HepG2 (cell line): Measurements from ENCODE around the gene ASPHD1. TPM values are rescaled to one million over a fixed set of nuclear protein-coding genes. Genes with fewer than 3 reads are reported as not detected.
A peak's percentile ranks its signal among the peaks of the same experiment; 100 is the strongest.

Experiments
- CEBPG ChIP-seq: IDR thresholded peaks from 2 replicates; pipeline ENCODE4 v1.6.1; 2016
- ESRRA ChIP-seq: sonication (generic); formaldehyde crosslinking; IDR thresholded peaks from 2 replicates; pipeline ENCODE4 v1.5.1; 2020; ENCODE audit warnings: mild to moderate bottlenecking, low read depth, missing genetic modification reagents
- HNF4G ChIP-seq, 2 experiments: sonication (generic) in 1 of 2; formaldehyde crosslinking in 1 of 2; IDR thresholded peaks; 2 replicates each; pipeline versions ENCODE4 v1.4.0 to v1.6.1; 2011 to 2020; ENCODE audit warnings: borderline replicate concordance in 2 of 2, low read depth in 2 of 2, mild to moderate bottlenecking in 2 of 2, low read length in 1 of 2, missing genetic modification reagents in 1 of 2, moderate library complexity in 1 of 2
- MAF1 ChIP-seq: sonication (generic); formaldehyde crosslinking; IDR thresholded peaks from 2 replicates; pipeline ENCODE4 v1.5.0; 2020; ENCODE audit warnings: missing genetic modification reagents, borderline replicate concordance
- MIER2 ChIP-seq: IDR thresholded peaks from 2 replicates; pipeline ENCODE4 v1.6.1; 2016; ENCODE audit warnings: missing biosample characterization, missing genetic modification reagents
- NR2F2 ChIP-seq: IDR thresholded peaks from 2 replicates; pipeline ENCODE4 v1.6.1; 2012; ENCODE audit warnings: low read depth, inconsistent platforms, borderline replicate concordance
- PTBP1 ChIP-seq: fragments of 200-400 bp; formaldehyde crosslinking; IDR thresholded peaks from 2 replicates; pipeline ENCODE4 v1.6.1; 2018; ENCODE audit warnings: low read length, low read depth; ENCODE audit not compliant: poor library complexity, severe bottlenecking
- SMAD9 ChIP-seq: sonication (generic); formaldehyde crosslinking; IDR thresholded peaks from 2 replicates; pipeline ENCODE4 v1.5.1; 2020; ENCODE audit warnings: mild to moderate bottlenecking, missing genetic modification reagents
- SRSF1 ChIP-seq: fragments of 200-400 bp; formaldehyde crosslinking; optimal IDR thresholded peaks from 2 replicates; pipeline ENCODE3; 2017; ENCODE audit warnings: mild to moderate bottlenecking, low read depth, low read length, moderate library complexity
- ZBTB21 ChIP-seq: sonication (generic); formaldehyde crosslinking; IDR thresholded peaks from 2 replicates; pipeline ENCODE4 v1.4.0; 2020; ENCODE audit warnings: missing genetic modification reagents
- ZNF136 ChIP-seq: sonication (generic); formaldehyde crosslinking; IDR thresholded peaks from 2 replicates; pipeline ENCODE4 v1.8.1; 2022; ENCODE audit warnings: low read depth, mild to moderate bottlenecking, moderate library complexity, missing genetic modification reagents
- ZNF260 ChIP-seq: sonication (generic); formaldehyde crosslinking; IDR thresholded peaks from 2 replicates; pipeline ENCODE4 v1.4.0; 2020; ENCODE audit warnings: missing genetic modification reagents, low read depth, mild to moderate bottlenecking, borderline replicate concordance
- ZNF543 ChIP-seq: sonication (generic); formaldehyde crosslinking; IDR thresholded peaks from 2 replicates; pipeline ENCODE4 v1.4.0; 2020; ENCODE audit warnings: mild to moderate bottlenecking, missing genetic modification reagents
- ZNF569 ChIP-seq: sonication (generic); formaldehyde crosslinking; IDR thresholded peaks from 2 replicates; pipeline ENCODE4 v1.5.0; 2020; ENCODE audit warnings: mild to moderate bottlenecking, missing genetic modification reagents, moderate library complexity, borderline replicate concordance
- ZNF598 ChIP-seq: sonication (generic); formaldehyde crosslinking; IDR thresholded peaks from 2 replicates; pipeline ENCODE4 v1.5.1; 2020; ENCODE audit warnings: mild to moderate bottlenecking, missing genetic modification reagents, borderline replicate concordance
- ZNF850 ChIP-seq: sonication (generic); formaldehyde crosslinking; conservative IDR thresholded peaks from 2 replicates; pipeline ENCODE4 v1.9.0; 2021; ENCODE audit warnings: mild to moderate bottlenecking, missing genetic modification reagents
- polyA plus RNA-seq, 8 experiments: library from polyadenylated mRNA; depleted of rRNA in 3 of 8; stranded (reverse) in 7 of 8; unstranded in 1 of 8; fragments of >200 nt; fragmentation: Illumina TruSeq in 4 of 8; extraction: Trizol in 4 of 8; gene quantifications; 2 replicates each; pipeline versions ENCODE4 v1.2.1 to v1.2.3, GENCODE V29; 2011 to 2016; ENCODE audit warnings: low read depth in 4 of 8, missing spikeins in 1 of 8, mixed read lengths in 1 of 8; ENCODE audit not compliant: insufficient read depth in 1 of 8
- total RNA-seq, 5 experiments: library from RNA; depleted of rRNA; stranded (reverse); fragments of >200 nt; fragmentation: Illumina TruSeq; extraction: Trizol; gene quantifications; 2 replicates each; pipeline ENCODE4 v1.2.3, GENCODE V29; 2016; ENCODE audit warnings: low read depth in 1 of 5
- TF ChIP-seq, protein P1 (sequence below), 2 experiments: sonication (generic) in 1 of 2; formaldehyde crosslinking in 1 of 2; IDR thresholded peaks; 2 replicates each; pipeline versions ENCODE4 v1.6.1 to v1.9.0; 2014 to 2022; ENCODE audit warnings: antibody characterized with exemption in 1 of 2, borderline replicate concordance in 1 of 2, inconsistent platforms in 1 of 2, low read depth in 1 of 2, missing genetic modification reagents in 1 of 2
- TF ChIP-seq, protein P2 (sequence below), 2 experiments: sonication (generic) in 1 of 2; formaldehyde crosslinking in 1 of 2; IDR thresholded peaks; 2 replicates each; pipeline versions ENCODE4 v1.5.1 to v1.6.1; 2011 to 2020; ENCODE audit warnings: borderline replicate concordance in 1 of 2, low read depth in 1 of 2, low read length in 1 of 2, mild to moderate bottlenecking in 1 of 2, missing genetic modification reagents in 1 of 2, moderate library complexity in 1 of 2

The ASPHD1 gene
- total and polyA plus RNA-seq, 2 of the 13 experiments (the other 11 are each of a cell fraction or from before 2014, with no cell fraction given): 13.1 to 19.7 TPM

DNA sequence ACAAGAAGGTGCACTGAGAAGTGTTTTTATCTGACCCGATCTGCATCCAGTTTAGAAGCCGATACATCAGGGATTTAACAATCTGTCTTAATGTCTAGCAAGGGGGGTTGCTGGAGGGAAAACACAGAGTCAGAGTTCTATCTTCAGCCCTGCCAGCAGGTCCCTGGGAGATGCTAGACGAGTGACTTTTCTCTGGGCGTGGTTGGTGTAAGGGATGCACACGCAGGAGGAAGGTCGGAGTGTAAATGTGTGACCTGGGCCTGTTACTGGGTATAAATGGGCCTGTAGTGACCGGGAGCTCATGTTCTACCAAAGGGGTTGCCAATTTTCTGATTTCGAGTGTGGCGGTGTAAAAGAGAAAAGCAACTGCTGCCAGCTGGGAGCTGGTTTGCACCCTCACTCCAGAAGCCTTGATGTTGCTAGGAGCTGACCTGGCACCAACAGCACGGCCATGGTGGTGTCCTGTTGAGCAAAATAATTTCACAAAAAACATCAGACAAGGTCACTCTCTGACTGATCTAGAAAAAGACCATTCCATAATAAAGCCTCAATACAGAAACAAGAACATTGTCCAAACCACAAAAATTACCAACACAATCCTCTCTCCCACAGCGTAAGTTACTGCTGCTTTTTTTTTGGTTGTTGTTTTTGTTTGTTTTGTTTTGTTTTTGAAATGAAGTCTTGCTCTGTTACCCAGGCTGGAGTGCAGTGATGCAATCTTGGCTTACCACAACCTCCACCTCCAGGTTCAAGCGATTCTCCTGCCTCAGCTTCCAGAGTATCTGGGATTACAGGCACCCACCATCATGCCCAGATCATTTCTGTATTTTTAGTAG is 27.0 kb downstream of the ASPHD1 start (continued):
- TF ChIP-seq ZBTB21 (CRISPR knock-in tag): no peak
- TF ChIP-seq PTBP1: no peak
- peak; percentile 4; the same call in 1 of the 2 replicates for TF ChIP-seq ZNF598 (CRISPR knock-in tag)
- TF ChIP-seq NR2F2: 0 out of 2 replicates have a peak, but pooled peaks have one; percentile 14
- no peak for TF ChIP-seq MAF1 (CRISPR knock-in tag)
- TF ChIP-seq ZNF136 (CRISPR knock-in tag): no peak
- 0 out of 2 replicates have a peak, but pooled peaks have one; percentile 9 for TF ChIP-seq CEBPG (CRISPR knock-in tag)
- no peak for TF ChIP-seq ESRRA (CRISPR knock-in tag)
- TF ChIP-seq, protein P1, sequence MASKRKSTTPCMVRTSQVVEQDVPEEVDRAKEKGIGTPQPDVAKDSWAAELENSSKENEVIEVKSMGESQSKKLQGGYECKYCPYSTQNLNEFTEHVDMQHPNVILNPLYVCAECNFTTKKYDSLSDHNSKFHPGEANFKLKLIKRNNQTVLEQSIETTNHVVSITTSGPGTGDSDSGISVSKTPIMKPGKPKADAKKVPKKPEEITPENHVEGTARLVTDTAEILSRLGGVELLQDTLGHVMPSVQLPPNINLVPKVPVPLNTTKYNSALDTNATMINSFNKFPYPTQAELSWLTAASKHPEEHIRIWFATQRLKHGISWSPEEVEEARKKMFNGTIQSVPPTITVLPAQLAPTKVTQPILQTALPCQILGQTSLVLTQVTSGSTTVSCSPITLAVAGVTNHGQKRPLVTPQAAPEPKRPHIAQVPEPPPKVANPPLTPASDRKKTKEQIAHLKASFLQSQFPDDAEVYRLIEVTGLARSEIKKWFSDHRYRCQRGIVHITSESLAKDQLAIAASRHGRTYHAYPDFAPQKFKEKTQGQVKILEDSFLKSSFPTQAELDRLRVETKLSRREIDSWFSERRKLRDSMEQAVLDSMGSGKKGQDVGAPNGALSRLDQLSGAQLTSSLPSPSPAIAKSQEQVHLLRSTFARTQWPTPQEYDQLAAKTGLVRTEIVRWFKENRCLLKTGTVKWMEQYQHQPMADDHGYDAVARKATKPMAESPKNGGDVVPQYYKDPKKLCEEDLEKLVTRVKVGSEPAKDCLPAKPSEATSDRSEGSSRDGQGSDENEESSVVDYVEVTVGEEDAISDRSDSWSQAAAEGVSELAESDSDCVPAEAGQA (IDR thresholded peaks at IDR 0.05; ENCODE audit: low read depth): no peak
- TF ChIP-seq, protein P1 (CRISPR knock-in tag; IDR thresholded peaks at IDR 0.05; ENCODE audit: borderline replicate concordance): no peak
- no peak for TF ChIP-seq MIER2 (CRISPR knock-in tag)
- no peak for TF ChIP-seq ZNF543 (CRISPR knock-in tag)
- 0 out of 2 replicates have a peak, but pooled peaks have one; percentile 5 for TF ChIP-seq SMAD9
- TF ChIP-seq ZNF569 (CRISPR knock-in tag): no peak
- no peak for TF ChIP-seq ZNF850
- TF ChIP-seq, protein P2, sequence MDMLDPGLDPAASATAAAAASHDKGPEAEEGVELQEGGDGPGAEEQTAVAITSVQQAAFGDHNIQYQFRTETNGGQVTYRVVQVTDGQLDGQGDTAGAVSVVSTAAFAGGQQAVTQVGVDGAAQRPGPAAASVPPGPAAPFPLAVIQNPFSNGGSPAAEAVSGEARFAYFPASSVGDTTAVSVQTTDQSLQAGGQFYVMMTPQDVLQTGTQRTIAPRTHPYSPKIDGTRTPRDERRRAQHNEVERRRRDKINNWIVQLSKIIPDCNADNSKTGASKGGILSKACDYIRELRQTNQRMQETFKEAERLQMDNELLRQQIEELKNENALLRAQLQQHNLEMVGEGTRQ (IDR thresholded peaks at IDR 0.05; ENCODE audit: low read depth, low read length): no peak
- TF ChIP-seq, protein P2 (CRISPR knock-in tag; IDR thresholded peaks at IDR 0.05; ENCODE audit: borderline replicate concordance): no peak
- no peak for TF ChIP-seq ZNF260
- TF ChIP-seq HNF4G (IDR thresholded peaks at IDR 0.05; ENCODE audit: borderline replicate concordance, low read depth, low read length): 0 out of 2 replicates have a peak, but pooled peaks have one; percentile 5
- TF ChIP-seq HNF4G (CRISPR knock-in tag; IDR thresholded peaks at IDR 0.05; ENCODE audit: borderline replicate concordance, low read depth): no peak
- peak; percentile 13 for TF ChIP-seq SRSF1
